HG02870 (cell line): ENCODE data around the gene NMD3.
"Not testable (repeated sequence)": the region's sequence is repeated elsewhere in the genome, so short reads cannot be mapped to it uniquely, and the experiment has no call there.

ENCODE experiments used
- ATAC-seq: cut with Tn5 transposase; IDR thresholded peaks from one replicate; pipeline ENCODE4 v1.9.1; 2021; ENCODE audit warnings: mild to moderate bottlenecking, moderate library complexity; ENCODE audit not compliant: unreplicated experiment

Gene NMD3

DNA sequence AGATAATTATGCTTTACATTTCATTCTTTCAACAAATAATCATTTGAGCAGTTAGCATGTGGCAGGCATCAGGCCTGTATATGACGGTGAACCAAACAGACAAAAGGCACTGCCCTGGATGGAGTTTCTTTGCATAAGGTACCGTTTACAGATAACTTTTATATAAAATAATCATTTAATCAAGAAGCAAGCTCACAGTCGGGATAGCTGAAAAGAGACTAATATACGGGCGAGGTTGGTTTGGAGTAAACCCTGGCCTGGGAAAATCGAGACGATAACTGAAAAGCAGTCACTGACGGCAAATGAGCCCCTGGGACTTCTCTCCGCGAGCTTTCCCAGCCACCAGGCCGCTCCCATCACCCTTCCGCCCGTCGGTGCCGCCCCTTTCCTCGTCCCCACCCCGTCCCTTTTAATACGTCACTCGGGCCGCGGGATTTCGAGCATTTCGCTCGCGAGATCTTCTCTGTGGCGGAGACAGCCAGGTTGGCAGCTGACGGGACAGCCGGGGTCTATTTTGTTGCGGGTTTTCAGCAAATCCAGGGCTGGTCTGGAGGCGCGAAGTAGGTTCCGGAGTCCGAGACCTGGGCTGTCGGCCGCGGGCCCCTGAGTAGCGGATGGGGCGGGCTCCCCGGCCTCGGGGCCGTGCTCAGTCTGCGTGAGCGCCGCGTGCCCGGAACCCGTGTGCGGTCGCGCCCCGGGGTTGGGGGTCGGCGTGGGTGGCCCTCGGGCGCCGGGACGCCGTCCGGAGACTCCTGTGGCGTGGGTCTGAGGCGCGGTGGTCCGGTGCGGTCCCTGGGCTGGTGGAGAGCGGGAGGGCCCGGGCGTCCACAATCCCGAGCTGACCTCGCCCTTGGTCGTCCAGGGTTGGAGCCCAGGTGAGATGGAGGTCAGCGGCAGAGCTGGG lies at the start of gene NMD3:
NMD3 (plus strand) TSS at position 462 of the 904 bp plus-strand sequence. CDS start 703 bp downstream, outside the sequence.
- peak; percentile 98 for ATAC-seq

DNA sequence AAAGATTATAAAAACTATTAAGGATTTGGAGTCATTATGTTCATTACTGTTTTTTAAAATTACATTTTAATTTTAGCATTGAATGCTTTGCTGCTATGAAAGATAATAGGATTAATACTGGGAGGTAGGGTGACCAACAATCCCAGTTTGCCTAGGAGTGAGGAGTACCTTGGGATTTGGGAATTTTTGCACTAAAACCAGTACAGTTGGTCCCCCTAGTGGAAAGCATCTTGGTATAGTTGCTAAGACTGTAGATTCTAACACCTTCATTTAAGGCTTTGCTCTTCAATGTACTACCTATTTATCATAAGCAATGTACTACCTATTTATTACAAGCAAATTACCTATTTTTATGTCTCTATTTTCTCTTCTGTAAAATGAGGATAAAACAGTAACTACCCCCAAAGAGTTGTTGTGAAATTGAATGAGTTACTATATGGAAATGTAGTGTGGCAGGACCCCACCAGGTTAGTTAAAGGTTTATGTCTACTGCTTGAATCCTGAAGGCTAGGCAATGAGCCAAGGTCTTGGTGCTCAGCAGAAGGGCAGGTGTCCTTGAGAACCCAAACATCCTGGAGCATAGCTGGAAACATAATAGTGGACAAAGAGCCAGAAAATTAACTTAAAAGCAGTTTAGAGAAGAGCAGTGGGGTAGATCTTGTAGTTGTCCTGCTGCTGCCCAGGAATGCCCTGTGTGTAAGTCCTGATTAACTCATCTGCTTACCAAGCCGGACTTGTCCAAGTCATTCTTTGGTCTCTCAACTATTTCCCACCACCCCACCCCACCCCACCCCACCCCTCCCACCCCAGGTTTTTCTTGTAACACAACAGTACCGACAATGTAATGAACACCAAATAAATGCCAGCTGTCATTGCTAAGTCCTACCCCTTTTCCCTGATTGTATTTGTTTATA lies 49.2 kb upstream of the NMD3 start:
- no peak for ATAC-seq

DNA sequence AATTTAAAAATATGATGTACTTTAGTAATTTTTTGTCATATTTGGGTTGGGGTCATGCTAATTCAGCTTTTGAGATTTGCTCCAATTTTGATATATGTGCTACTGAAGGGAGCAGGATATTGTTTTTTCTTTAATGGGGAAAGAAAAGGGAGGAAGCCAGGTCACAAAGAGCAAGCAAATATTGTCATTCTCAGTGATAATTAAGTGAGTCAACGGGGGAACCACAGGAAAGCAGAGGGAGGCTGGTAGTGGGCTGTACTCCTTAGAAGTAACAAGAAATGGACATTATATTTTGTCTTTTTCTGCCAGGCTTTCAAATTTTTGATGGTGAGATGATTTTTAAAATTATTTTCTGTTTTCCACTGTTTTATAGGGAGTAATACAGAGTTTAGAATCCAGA lies 45.6 kb upstream of the NMD3 start:
- no peak for ATAC-seq

DNA sequence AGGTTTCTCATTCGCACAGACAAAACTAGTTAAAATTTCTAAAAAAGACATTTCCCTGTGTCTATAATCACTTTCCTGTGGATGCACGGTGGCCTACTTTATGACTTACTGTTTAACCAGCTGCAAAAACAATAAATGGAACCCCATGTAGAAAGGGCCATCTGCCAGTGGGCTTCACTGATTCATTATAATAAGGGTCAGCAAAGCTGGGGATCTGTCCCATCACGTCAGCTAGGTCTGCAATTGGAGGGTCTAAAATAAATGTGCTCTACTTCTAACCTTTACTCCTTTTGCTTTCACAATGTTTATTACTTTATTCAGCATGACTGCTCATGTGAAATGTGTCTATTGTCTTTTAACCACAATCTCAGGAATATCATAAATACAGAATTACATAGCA lies 43.1 kb upstream of the NMD3 start:
- ATAC-seq, result no peak

DNA sequence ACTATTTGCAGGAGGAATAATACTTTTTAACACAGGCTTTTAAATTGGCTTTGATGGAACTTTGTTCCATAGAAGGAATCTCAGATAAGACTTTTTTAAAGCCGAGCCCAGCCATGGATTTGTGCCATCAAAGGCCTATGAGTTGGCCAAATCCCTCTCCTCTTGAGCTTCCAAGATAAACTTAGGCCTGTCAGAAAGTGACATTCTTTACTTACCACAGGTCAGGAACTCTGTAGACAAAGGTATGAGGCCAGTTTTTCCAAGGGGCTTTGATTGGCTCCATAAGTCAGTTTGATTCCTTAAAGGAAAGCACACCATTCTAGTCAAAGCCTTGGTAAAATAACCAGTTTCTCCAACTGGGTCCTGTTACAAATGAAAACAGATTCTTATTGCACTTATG lies 39.7 kb upstream of the NMD3 start:
- not testable (repeated sequence) for ATAC-seq

DNA sequence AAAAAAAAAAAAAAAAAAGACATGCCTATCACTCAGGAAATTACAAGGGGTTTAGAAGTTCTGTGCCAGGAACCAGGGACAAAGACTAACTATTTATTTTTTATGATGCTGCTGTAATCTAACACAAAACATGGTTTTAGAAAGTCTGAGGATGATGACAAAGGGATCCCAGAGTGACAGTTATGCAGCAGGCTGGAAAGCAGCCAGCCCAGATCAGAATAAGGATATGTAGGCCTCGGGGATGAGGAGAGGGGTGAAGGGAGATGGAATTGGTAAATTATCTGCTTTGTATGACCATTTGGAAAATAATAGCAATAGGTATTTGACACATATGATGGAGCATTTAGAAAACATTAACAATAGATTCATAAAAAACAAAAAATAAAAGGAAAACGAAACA lies 34.1 kb upstream of the NMD3 start:
- no peak for ATAC-seq

DNA sequence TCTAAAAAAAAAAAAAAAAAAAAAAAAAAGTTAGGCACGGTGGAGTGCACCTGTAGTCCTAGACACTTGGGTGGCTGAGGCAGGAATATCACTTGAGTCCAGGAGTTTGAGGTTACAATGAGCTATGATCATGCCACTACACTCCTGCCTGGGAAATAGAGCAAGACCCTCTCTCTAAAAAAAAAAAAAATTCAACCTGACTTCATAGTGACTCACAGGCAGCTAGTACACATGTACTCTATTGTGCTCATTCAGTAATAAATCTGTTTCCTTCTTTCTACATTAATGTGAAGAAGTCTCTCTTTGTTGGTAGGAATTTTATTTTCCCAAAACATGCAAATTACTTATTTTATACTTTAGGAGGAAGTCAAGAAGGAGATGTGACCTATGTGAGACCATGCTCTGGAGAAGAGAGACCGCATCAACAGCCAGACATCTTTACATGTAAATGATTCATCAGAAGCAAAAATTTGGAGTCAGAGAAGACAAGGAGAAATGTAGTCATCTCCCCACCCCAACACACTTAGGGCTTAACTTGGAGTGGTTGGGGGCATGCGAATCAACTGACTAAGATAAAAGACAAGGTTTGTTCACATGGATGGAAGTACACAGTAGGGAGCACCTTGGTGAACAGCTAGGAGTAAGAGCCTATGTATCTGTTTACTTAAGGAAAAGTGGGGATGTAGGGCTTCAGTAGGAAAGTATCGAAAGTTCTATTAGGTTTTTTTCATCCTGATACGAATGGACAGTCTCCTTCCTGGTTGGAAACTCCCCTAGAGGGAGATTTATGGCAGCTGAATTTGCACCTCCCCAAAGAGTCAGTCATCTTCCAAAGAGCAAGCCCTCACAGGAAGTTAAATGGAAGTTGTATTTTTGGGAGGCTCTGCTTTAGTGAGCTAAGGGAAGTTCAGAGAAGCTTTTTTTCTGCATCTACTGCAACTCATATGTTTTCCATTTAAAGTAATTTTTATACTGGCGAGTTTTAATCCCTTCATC lies 23.0 kb upstream of the NMD3 start:
- ATAC-seq, result no peak

DNA sequence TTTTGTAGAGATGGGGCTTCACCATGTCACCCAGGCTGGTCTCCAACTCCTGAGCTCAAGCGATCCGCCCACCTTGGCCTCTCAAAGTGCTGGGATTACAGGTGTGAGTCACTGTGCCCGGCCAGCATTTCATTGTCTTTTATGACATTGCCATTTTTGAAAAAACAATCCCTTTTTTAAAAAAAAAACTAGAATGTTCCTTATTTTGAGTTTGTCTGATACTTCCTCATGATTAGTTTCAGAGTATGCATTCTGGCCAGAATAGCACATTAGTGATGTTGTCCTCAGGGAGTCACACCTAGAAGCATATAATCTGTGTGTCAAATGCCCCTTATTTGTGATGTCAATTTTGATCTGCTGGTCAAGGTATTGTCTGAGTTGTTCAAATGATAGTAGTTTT lies 21.2 kb upstream of the NMD3 start:
- ATAC-seq, result no peak

DNA sequence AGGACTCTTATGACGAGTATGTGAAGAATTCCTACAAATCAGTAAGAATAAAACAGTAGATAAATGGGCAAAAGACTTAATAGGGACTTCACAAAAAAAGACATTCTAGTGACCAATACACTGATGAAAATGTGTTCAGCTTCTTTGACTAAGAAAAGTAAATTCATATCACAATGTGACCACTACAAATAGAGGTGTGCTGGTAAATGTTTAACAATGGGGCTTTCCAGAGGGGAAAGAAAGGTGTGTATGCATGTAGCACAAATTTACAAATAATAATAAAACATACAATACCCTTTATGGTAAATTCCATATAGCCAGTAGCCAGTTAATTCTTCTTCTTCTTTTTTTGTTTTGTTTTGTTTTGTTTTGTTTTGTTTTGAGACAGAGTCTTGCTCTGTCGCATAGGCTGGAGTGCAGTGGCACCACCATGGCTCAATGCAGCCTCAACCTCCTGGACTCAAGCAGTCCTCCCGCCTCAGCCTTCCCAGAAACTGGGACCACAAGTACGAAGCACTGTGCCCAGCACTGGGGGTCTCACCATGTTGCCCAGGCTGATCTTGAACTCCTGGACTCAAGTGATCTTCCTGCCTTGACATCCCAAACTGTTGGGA lies 17.5 kb upstream of the NMD3 start:
- peak; percentile 74 for ATAC-seq

DNA sequence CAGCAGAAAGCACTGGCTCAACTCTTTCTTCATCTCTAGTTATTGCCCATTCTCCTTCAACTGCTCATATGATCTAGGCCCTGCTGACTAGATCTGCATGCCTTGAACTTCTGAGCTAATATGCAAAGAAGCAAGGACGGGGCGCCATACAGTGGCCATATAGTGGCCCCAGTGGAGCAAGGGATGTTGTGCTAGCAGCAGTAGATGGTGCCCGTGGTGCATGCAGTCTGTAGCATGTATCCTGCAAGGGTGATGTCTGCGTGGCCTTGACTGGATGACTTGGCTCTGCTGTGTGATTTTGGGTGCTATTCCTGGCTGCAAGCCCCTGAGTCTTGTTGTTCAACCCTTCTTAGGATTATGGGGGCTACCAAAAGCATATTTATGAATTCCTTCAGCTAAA lies 12.2 kb upstream of the NMD3 start:
- ATAC-seq, result no peak

DNA sequence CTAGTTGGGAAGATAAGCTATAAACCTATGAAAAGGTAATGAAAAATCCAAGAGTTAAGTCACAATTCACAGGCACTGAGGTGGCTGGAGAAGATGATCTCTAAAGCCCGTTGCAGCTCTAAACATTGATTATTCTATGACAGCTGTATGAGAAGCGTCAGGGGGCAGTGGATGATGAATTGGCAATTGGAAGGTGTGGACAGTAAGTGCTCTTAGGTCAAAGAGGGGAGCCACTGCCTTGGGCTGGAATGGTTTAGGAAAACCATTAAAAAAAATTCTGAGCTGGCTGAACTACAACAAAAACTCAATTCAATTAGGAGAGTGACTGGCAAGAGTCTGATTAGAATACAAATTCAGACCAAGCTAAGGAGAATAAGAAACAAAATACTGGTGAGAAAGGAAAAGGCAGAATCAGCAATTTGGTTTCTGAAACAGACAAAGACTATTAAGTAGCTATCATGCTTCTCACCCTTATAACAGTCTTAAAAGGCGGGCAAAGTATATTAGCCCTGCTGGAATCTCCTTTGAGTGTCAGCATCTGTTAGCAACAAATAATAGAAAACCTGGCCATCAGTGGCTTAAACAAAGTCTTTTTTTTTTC lies 8.8 kb upstream of the NMD3 start:
- no peak for ATAC-seq

DNA sequence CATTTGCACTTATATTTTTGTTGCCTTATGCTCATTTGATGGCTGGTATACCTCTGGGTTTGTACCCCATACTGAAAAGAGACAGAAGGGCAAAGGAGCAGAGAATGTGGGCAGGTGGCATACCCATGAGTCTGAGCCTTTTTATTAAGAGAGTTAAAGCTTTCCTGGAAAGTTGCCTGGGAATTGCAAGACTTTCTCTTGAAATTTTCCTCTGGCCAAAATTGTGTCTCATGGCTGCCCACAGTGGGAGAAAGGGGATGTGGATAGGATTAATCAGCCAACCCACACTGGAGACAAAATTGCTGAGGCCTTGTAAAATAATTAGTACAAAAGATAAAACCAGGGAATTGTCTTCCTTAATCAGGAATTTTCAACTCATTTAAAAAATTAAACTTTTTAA lies 8.2 kb upstream of the NMD3 start:
- ATAC-seq, result no peak

DNA sequence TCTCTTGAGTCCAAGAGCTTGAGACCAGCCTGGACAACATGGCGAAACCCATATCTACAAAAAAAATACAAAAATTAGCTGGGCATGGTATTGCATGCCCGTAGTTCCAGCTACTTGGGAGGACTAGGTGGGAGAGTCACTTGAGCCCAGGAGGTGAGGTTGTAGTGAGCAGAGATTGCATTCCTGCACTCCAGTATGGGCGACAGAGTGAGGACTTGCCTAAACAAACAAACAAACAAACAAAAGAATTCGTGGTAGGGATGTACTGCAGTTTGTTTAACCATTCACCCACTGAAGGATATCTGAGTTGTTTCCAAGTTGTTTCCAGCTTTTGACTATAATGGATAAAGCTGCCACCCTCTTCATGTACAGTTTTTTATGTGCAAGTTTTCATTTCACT lies 7.5 kb upstream of the NMD3 start:
- no peak for ATAC-seq

DNA sequence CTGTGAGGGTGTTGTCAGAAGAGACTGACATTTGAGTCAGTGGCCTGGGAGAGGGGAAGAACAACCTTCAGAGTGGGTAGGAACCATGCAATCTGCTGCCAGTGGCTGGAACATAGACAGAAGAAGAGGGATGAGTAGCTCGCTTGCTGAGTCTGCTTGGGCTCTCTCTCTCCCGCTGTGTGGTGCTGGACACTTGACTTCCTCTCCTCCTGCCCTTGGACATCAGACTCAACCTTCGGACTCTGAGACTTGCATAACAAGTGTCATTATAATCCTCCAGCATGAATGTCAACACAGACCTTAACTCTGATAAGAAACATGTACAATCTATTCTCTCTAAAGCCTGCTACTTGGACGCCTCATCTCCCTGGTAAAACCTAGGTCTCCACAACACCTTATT lies 5.9 kb upstream of the NMD3 start:
- ATAC-seq, result no peak

DNA sequence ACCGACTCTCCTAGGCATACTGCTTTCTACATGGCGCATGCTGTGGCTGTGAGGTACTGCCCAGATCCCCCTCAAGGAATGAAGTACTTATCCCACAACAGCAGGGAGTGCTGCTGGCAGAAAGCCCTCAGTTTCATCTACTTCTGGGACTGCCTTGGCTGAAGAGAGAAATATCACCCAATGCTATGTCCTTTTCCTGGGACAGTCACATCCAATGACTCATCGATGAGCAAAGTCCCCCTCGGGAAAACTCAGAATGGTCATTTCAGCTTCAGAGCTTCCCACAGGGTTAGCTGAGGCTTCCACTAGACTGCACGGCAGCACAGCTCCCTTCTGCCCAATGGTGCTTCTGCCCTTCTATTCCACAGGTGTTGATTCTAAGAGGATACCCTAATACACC lies 3.6 kb upstream of the NMD3 start:
- ATAC-seq, result no peak

DNA sequence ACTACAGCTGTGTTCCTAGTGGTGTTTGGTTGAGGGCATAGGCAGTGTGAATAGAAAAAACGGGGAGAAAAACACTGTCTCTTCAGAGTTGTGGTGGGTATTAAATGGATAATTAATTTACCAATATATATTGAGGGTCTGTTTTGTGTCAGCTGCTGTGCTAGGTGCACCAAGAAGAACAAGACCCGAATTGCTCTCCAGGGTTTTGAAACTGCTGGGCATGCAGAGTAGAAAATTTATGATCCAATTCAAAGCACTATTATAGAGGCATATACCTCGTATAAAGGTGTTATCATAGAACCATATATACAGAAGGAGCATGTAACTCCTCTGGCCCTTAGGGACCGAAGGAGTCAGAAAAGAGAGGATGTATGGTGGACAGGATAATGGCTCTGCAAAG lies 1.6 kb upstream of the NMD3 start:
- ATAC-seq, result no peak

DNA sequence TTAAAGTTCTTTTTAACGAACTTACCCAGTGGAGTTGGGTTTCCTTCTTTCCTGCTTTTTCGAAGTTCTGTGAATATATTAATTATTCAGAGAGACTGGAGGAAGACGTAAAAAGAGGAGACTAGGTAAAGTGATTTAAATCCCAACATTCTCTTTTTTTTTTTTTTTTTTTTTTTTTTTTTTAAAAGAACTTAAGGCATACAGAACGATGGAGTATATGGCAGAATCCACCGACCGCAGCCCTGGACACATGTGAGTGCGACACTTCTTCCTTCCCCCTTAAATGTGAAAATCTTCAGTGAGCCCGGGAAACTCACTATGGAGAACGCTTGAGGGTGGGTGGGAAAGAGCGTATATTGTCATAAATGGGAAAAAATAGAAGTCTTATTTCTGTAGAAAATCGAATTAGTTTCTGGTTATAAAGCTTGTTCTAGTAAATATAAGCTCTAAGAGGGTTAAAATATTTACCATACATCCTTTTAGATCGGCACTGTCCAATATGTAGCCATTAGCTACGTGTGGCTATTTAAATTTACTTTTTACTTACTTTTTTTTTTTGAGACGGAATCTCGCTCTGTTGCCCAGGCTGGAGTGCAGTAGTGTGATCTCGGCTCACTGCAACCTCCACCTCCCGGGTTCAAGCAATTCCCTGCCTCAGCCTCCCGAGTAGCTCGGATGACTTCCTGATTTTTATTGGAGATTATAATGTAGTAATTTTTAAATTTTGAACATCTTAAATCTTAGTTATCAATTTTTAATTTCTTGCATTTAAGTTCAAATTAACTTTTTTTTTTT lies 892 bp downstream of the NMD3 start:
- no peak for ATAC-seq

DNA sequence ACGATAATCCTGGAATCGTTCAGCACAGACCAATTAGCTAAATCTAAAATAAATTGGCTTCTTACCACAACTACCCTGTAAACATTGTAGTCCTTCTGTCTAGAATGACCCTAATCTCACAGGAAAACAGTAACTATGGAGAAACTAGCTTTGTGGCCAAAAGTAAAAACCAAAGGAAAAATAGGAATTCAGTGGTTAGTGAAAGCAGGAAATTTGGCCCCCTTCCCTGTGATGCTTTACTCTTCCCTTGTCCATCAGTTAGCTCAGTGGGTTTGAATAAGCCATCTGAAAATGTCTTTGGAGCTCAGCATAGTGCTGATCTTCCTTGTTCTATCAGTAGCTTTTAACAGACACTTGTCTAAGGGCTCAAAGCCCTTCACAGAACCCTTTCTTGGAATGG lies 1.6 kb downstream of the NMD3 start:
- no peak for ATAC-seq

DNA sequence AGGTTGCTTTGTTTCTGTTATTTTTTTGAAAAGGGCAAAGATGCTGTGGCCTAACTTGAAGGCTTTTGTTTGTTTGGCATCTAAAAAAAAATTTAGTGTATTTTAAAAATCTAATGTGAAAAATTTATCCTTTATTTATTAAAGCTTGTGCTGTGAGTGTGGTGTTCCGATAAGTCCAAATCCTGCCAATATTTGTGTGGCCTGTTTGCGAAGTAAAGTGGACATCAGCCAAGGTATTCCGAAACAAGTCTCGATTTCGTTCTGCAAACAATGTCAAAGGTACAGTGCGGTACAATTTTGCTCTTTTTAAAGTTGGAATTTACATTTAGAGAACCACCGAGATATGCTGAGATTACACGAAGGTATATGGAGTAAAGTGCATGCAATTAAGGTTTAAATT lies 3.7 kb downstream of the NMD3 start:
- ATAC-seq, result no peak
